Lung (tissue), 12 donors: Measurements from ENCODE around the gene SULT4A1. TPM values are rescaled to one million over a fixed set of nuclear protein-coding genes. Genes with fewer than 3 reads are reported as not detected.

ENCODE experiments used
- ATAC-seq: fragments of 200-7000 bp; cut with Tn5 transposase; one replicate; pipeline ENCODE4 v1.9.1; 2020; ENCODE audit warnings: moderate number of reproducible peaks; ENCODE audit not compliant: insufficient read depth, low FRiP score
- DNase-seq, 3 donors: peaks; one replicate each; pipeline ENCODE4 v3.0.0-alpha.2; 2013 to 2017
- H3K27ac ChIP-seq, 2 donors: one replicate each; pipeline ENCODE4 v1.5.1; 2013; ENCODE audit warnings: mild to moderate bottlenecking in 2 of 2, moderate library complexity in 2 of 2, control low read depth in 1 of 2, inconsistent platforms in 1 of 2, low read depth in 1 of 2, low read length in 1 of 2
- H3K27me3 ChIP-seq, 3 donors: one replicate each; pipeline ENCODE4 v1.5.1; 2013; ENCODE audit warnings: low read length in 2 of 3; ENCODE audit not compliant: control insufficient read depth in 3 of 3, insufficient read depth in 3 of 3
- H3K36me3 ChIP-seq, 4 donors: one replicate each; pipeline ENCODE4 v1.5.1; 2013; ENCODE audit warnings: low read length in 4 of 4, mild to moderate bottlenecking in 1 of 4, moderate library complexity in 1 of 4; ENCODE audit not compliant: control insufficient read depth in 4 of 4, insufficient read depth in 4 of 4
- H3K4me1 ChIP-seq, 5 donors: one replicate each; pipeline ENCODE4 v1.5.1; 2013; ENCODE audit warnings: low read length in 5 of 5, mild to moderate bottlenecking in 2 of 5, moderate library complexity in 1 of 5; ENCODE audit not compliant: control insufficient read depth in 5 of 5, insufficient read depth in 5 of 5
- H3K4me3 ChIP-seq: one replicate; pipeline ENCODE4 v1.5.1; 2013; ENCODE audit warnings: mild to moderate bottlenecking, control low read depth, moderate library complexity
- H3K9ac ChIP-seq, 2 donors: one replicate each; pipeline ENCODE4 v1.5.1; 2013; ENCODE audit warnings: low read length in 2 of 2, control low read depth in 1 of 2; ENCODE audit not compliant: insufficient read depth in 1 of 2
- H3K9me3 ChIP-seq, 4 donors: one replicate each; pipeline ENCODE4 v1.5.1; 2013; ENCODE audit warnings: low read length in 3 of 4, mild to moderate bottlenecking in 1 of 4, moderate library complexity in 1 of 4; ENCODE audit not compliant: control insufficient read depth in 4 of 4, insufficient read depth in 3 of 4
- WGBS, 2 donors: extraction: QIAGEN DNeasy Blood & Tissue Kit; methylation state at CpG; one replicate each; pipeline ENCODE4 v1.1.7; 2013; 5-methylcytosine and 5-hydroxymethylcytosine counted together
- polyA plus RNA-seq, 2 donors: library from polyadenylated mRNA; stranded (reverse); fragments of 200-250 nt; gene quantifications; one replicate each; pipeline ENCODE4 v1.2.1, GENCODE V29; 2013
- total RNA-seq, 2 donors: library from RNA; depleted of rRNA in 1 of 2; stranded (reverse); fragments of >200 nt in 1 of 2; gene quantifications; one replicate each; pipeline ENCODE4 v1.2.1, GENCODE V29; 2014 to 2021
- TF ChIP-seq, protein P1 (sequence below): IDR thresholded peaks from 2 replicates; pipeline ENCODE4 v1.5.1; 2012; ENCODE audit warnings: mild to moderate bottlenecking; ENCODE audit errors: control extremely low read depth, extremely low read depth
- donor health status: control.
- donor health status: control.
- donor health status: Bipolar disorder and iron deficiency.
- donor health status: healthy.
- donor health status: DM: yes; HTN: yes; CAD: no.

SULT4A1 gene
- total and polyA plus RNA-seq, 4 donors = 0.06 to 0.31 (median 0.26) TPM; not detected in 1

GRCh38 chr22:43889860-43890253 is 27.5 kb upstream of the SULT4A1 start:
- Histone ChIP-seq H3K9ac (no peak overlapping the region), H3K9me3 (peaks cover 0 to 7% (median 0%) of the 10 kb centered on the region in 4 donors), H3K27ac (no peak overlapping the region), H3K4me3 (no peak overlapping the region), H3K36me3 (no peaks in the 10 kb centered on the region), H3K4me1 (no peaks in the 10 kb centered on the region), H3K27me3 (peaks cover 0 to 37% (median 26%) of the 10 kb centered on the region in 3 donors)
- TF ChIP-seq, protein P1, sequence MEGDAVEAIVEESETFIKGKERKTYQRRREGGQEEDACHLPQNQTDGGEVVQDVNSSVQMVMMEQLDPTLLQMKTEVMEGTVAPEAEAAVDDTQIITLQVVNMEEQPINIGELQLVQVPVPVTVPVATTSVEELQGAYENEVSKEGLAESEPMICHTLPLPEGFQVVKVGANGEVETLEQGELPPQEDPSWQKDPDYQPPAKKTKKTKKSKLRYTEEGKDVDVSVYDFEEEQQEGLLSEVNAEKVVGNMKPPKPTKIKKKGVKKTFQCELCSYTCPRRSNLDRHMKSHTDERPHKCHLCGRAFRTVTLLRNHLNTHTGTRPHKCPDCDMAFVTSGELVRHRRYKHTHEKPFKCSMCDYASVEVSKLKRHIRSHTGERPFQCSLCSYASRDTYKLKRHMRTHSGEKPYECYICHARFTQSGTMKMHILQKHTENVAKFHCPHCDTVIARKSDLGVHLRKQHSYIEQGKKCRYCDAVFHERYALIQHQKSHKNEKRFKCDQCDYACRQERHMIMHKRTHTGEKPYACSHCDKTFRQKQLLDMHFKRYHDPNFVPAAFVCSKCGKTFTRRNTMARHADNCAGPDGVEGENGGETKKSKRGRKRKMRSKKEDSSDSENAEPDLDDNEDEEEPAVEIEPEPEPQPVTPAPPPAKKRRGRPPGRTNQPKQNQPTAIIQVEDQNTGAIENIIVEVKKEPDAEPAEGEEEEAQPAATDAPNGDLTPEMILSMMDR = no peak
- no peak for DNase-seq
- 54 to 58% methylated on average over 4 of the region's 4 CpGs for WGBS, 2 donors
- ATAC-seq = no peak

DNA sequence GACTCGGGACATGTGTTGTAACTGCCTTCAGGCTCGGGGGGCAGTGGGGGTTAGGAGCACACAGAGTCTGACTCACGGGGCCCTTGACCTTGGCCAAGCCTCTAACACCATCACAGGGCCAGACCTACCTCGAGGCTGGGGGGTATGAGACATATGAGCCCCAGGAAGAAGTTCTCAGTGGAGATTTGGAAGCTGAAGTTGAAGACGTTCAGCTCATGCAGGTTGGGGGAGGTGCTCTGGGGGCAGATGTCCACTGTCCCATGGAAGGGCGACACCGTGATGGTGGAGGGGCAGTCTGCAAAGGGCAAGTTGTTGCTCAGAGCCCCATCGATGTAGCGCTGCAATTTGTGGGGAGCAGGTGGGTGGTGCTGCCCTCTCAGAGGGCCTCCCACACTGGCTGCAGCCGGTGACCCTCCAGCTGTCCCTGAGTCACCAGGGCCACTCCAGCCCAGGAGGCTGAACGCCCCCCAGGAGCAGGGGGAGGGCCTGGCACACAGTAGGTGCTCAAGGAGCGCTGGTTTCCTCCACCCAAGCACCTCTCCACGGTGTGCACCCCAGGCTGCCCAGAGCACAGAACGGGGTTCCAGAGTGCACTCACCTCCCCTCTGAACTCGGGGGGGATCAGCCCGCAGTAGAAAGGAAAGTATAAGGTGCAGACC is 27.0 kb upstream of the SULT4A1 start:
- Histone ChIP-seq H3K9ac (no peak overlapping the region), H3K27ac (no peak overlapping the region), H3K36me3 (no peaks in the 10 kb centered on the region), H3K27me3 (peaks cover 0 to 37% (median 26%) of the 10 kb centered on the region in 3 donors), H3K9me3 (peaks cover 0 to 7% (median 0%) of the 10 kb centered on the region in 4 donors), H3K4me3 (no peak overlapping the region), H3K4me1 (no peaks in the 10 kb centered on the region)
- ATAC-seq (no peak), DNase-seq (no peak)
- TF ChIP-seq, protein P1 = no peak
- 75 to 79% methylated on average over 16 of the region's 16 CpGs for WGBS, 2 donors

- H3K4me3 ChIP-seq = no peak overlapping the region
- WGBS, 2 donors = 74 to 89% methylated on average over 4 of the region's 4 CpGs
- H3K9ac ChIP-seq = no peak overlapping the region
- DNase-seq (no peak), ATAC-seq (no peak)
- H3K27ac ChIP-seq = no peak overlapping the region
- H3K9me3 ChIP-seq = peaks cover 0 to 7% (median 0%) of the 10 kb centered on the region in 4 donors
- no peaks in the 10 kb centered on the region for H3K4me1 ChIP-seq
- TF ChIP-seq, protein P1 = no peak
- no peaks in the 10 kb centered on the region for H3K36me3 ChIP-seq
- peaks cover 0 to 34% (median 26%) of the 10 kb centered on the region in 3 donors for H3K27me3 ChIP-seq
These were observed 26.4 kb upstream of the SULT4A1 start for GRCh38 chr22:43888740-43889139.
